Measurements from ENCODE around the gene NDST4. TPM values are rescaled to one million over a fixed set of nuclear protein-coding genes. Genes with fewer than 3 reads are reported as not detected.

The NDST4 gene
- total and polyA plus RNA-seq, 4 donors, result not detected

DNA sequence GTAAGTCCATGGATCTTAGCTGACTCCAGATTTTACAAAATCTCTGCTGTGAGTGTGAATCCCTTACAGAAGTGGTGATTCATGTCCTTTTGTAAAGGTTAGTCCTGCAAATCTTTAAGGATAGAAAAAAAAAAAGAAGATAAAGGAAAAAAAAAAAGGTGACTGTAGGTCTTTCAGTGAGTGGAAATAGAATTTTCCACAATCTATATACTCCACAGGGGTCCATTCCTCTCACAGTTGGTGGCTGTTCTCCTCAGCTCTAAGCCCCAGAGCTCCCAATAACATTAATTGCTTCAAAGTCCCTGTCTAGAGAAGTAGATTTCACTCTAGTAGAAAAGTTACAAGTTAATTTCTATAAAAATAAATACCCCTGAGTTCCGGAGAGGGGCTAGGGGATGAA, 189.1 kb downstream of the NDST4 start:
- Histone ChIP-seq H3K9me3 (ENCODE audit: control insufficient read depth in 4 of 4, low read length in 3 of 4) (no peaks in the 10 kb centered on the region), H3K27me3 (ENCODE audit: control insufficient read depth in 4 of 4, insufficient read depth in 4 of 4, low read length in 3 of 4) (no peaks in the 10 kb centered on the region), H3K36me3 (ENCODE audit: control insufficient read depth in 4 of 4, insufficient read depth in 3 of 4, low read depth in 1 of 4, low read length in 3 of 4) (no peaks in the 10 kb centered on the region), H3K9ac (ENCODE audit: low read depth in 1 of 2, low read length in 2 of 2) (no peak overlapping the region), H3K4me1 (ENCODE audit: control insufficient read depth in 4 of 4, insufficient read depth in 4 of 4, low read length in 3 of 4) (no peaks in the 10 kb centered on the region), H3K4me3 (ENCODE audit: low read depth in 1 of 3, low read length in 3 of 3) (no peak overlapping the region), H3K27ac (ENCODE audit: low read depth in 1 of 2, low read length in 2 of 2) (no peak overlapping the region)
- 62% methylated on average over 1 of the region's 1 CpG for WGBS
- DNase-seq (ENCODE audit: low spot score), result no peak
- no peak for TF ChIP-seq TAF1 (conservative IDR thresholded peaks at IDR 0.05)
- TF ChIP-seq, protein P1, sequence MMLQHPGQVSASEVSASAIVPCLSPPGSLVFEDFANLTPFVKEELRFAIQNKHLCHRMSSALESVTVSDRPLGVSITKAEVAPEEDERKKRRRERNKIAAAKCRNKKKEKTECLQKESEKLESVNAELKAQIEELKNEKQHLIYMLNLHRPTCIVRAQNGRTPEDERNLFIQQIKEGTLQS (IDR thresholded peaks at IDR 0.05), result no peak
- no peak for TF ChIP-seq YY1 (IDR thresholded peaks at IDR 0.05)
- no peak for TF ChIP-seq NR2F2 (IDR thresholded peaks at IDR 0.05)
- TF ChIP-seq RXRA (IDR thresholded peaks at IDR 0.05), result no peak

DNA sequence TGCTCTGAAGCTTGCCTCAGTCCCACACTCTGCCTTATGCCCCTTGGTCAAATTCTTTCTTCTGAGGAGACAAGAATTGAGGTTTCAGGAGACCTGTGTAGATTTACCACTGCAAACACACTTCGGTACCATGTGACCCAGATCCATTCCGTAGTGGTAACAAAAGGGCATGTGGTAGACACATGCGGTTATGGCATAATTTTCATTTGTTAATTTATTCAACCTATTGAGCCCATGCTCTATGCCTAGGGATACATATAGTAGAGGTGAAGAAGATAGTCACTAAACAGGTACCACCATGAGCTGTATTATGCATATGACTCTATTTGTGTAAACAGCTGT, 190.9 kb downstream of the NDST4 start:
- TF ChIP-seq NR2F2 (IDR thresholded peaks at IDR 0.05) (no peak), GABPA (IDR thresholded peaks at IDR 0.05 in 1 of 2, conservative IDR thresholded peaks at IDR 0.05 in 1 of 2) (no peak), JUND (IDR thresholded peaks at IDR 0.05) (no peak), RAD21 (IDR thresholded peaks at IDR 0.05) (no peak), HNF4A (conservative IDR thresholded peaks at IDR 0.05) (no peak), TAF1 (conservative IDR thresholded peaks at IDR 0.05) (no peak), YY1 (IDR thresholded peaks at IDR 0.05) (no peak), FOXA1 (IDR thresholded peaks at IDR 0.05) (no peak)
- TF ChIP-seq, protein P1 (IDR thresholded peaks at IDR 0.05), result no peak
- TF ChIP-seq, protein P2, sequence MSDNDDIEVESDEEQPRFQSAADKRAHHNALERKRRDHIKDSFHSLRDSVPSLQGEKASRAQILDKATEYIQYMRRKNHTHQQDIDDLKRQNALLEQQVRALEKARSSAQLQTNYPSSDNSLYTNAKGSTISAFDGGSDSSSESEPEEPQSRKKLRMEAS (IDR thresholded peaks at IDR 0.05), result no peak
- TF ChIP-seq, protein P3, sequence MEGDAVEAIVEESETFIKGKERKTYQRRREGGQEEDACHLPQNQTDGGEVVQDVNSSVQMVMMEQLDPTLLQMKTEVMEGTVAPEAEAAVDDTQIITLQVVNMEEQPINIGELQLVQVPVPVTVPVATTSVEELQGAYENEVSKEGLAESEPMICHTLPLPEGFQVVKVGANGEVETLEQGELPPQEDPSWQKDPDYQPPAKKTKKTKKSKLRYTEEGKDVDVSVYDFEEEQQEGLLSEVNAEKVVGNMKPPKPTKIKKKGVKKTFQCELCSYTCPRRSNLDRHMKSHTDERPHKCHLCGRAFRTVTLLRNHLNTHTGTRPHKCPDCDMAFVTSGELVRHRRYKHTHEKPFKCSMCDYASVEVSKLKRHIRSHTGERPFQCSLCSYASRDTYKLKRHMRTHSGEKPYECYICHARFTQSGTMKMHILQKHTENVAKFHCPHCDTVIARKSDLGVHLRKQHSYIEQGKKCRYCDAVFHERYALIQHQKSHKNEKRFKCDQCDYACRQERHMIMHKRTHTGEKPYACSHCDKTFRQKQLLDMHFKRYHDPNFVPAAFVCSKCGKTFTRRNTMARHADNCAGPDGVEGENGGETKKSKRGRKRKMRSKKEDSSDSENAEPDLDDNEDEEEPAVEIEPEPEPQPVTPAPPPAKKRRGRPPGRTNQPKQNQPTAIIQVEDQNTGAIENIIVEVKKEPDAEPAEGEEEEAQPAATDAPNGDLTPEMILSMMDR (IDR thresholded peaks at IDR 0.05; ENCODE audit: low read depth, low read length, missing input control), result no peak
- TF ChIP-seq, protein P4, sequence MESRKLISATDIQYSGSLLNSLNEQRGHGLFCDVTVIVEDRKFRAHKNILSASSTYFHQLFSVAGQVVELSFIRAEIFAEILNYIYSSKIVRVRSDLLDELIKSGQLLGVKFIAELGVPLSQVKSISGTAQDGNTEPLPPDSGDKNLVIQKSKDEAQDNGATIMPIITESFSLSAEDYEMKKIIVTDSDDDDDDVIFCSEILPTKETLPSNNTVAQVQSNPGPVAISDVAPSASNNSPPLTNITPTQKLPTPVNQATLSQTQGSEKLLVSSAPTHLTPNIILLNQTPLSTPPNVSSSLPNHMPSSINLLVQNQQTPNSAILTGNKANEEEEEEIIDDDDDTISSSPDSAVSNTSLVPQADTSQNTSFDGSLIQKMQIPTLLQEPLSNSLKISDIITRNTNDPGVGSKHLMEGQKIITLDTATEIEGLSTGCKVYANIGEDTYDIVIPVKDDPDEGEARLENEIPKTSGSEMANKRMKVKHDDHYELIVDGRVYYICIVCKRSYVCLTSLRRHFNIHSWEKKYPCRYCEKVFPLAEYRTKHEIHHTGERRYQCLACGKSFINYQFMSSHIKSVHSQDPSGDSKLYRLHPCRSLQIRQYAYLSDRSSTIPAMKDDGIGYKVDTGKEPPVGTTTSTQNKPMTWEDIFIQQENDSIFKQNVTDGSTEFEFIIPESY (IDR thresholded peaks at IDR 0.05), result no peak
- Histone ChIP-seq H3K36me3 (ENCODE audit: control insufficient read depth in 4 of 4, insufficient read depth in 3 of 4, low read depth in 1 of 4, low read length in 3 of 4) (no peaks in the 10 kb centered on the region), H3K9ac (ENCODE audit: low read depth in 1 of 2, low read length in 2 of 2) (no peak overlapping the region), H3K9me3 (ENCODE audit: control insufficient read depth in 4 of 4, low read length in 3 of 4) (no peaks in the 10 kb centered on the region), H3K27me3 (ENCODE audit: control insufficient read depth in 4 of 4, insufficient read depth in 4 of 4, low read length in 3 of 4) (no peaks in the 10 kb centered on the region), H3K4me1 (ENCODE audit: control insufficient read depth in 4 of 4, insufficient read depth in 4 of 4, low read length in 3 of 4) (no peaks in the 10 kb centered on the region), H3K4me3 (ENCODE audit: low read depth in 1 of 3, low read length in 3 of 3) (no peak overlapping the region), H3K27ac (ENCODE audit: low read depth in 1 of 2, low read length in 2 of 2) (no peak overlapping the region)
- DNase-seq (ENCODE audit: low spot score), result no peak
- WGBS, result 85% methylated on average over 3 of the region's 3 CpGs

All from liver (tissue), 9 donors.